ENCODE data around the gene POLH.
"Not testable (repeated sequence)": the region's sequence is repeated elsewhere in the genome, so short reads cannot be mapped to it uniquely, and the experiment has no call there.

Gene POLH

GRCh38 chr6:43630980-43631619 lies 55.1 kb downstream of the POLH start:
- DNase-seq (ENCODE audit: low read depth in 2 of 2) = no peak

- not testable (repeated sequence) for DNase-seq (ENCODE audit: low read depth in 2 of 2)
Observed at GRCh38 chr6:43633002-43633401, 57.0 kb downstream of the POLH start.

- DNase-seq (ENCODE audit: low read depth in 2 of 2) = no peak
Observed at GRCh38 chr6:43634702-43635303, 58.8 kb downstream of the POLH start.

GRCh38 chr6:43635387-43636307 lies 59.7 kb downstream of the POLH start, which contains the start of gene MAD2L1BP:
MAD2L1BP (plus strand) TSS chr6:43635840; CDS start chr6:43635876, 36 bp downstream.
- peak; percentile 80 to 82 for DNase-seq (ENCODE audit: low read depth in 2 of 2)

GRCh38 chr6:43636308-43636659 lies 60.3 kb downstream of the POLH start:
- no peak for DNase-seq (ENCODE audit: low read depth in 2 of 2)

DNA sequence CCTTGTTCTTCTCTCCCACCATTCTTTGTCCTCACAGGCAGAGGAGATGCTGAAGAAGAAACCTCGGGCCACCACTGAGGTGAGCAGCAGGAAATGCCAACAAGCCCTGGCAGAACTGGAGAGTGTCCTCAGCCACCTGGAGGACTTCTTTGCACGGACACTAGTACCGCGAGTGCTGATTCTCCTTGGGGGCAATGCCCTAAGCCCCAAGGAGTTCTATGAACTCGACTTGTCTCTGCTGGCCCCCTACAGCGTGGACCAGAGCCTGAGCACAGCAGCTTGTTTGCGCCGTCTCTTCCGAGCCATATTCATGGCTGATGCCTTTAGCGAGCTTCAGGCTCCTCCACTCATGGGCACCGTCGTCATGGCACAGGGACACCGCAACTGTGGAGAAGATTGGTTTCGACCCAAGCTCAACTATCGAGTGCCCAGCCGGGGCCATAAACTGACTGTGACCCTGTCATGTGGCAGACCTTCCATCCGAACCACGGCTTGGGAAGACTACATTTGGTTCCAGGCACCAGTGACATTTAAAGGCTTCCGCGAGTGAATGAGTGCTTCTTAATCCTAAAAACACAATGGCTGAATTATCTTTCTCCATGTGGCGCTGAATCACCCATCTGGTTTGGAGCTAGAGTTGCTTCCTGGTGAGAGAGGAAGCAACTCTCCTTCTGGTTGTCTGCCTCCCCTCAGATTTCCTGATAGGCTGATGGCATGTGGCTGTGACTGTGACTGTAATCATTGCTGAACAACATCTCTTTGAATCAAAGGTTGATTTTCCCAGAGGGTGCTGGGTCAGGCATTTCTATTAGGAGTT lies 64.2 kb downstream of the POLH start:
- no peak for DNase-seq (ENCODE audit: low read depth in 2 of 2)

- peak in 1 of 2 donors; percentile 58 for DNase-seq (ENCODE audit: low read depth in 2 of 2)
Observed at GRCh38 chr6:43644940-43645612, 69.1 kb downstream of the POLH start, which contains the start of gene RSPH9. RSPH9 (plus strand) TSS chr6:43645036; CDS start chr6:43645099, 63 bp downstream.

GRCh38 chr6:43645613-43645964 lies 69.6 kb downstream of the POLH start:
- no peak for DNase-seq (ENCODE audit: low read depth in 2 of 2)

DNA sequence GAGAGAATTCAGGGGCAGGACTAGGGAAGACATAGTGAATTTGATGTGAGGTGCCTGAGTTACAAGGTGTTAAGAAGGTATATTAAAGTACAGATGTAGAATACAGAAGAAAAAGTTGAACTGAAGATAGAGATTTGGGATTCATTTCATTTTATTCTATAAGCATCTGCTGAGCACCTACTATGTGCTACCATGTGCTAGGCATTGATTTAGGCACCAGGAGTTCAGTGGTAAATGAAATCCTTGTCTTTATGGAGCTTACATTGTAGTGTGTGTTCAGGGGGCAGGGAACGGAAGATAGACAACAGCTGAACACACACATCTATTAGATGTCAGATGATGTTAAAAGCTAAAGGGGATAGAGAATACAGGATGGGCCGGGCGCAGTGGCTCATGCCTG lies 71.6 kb downstream of the POLH start:
- no peak for DNase-seq (ENCODE audit: low read depth in 2 of 2)

DNA sequence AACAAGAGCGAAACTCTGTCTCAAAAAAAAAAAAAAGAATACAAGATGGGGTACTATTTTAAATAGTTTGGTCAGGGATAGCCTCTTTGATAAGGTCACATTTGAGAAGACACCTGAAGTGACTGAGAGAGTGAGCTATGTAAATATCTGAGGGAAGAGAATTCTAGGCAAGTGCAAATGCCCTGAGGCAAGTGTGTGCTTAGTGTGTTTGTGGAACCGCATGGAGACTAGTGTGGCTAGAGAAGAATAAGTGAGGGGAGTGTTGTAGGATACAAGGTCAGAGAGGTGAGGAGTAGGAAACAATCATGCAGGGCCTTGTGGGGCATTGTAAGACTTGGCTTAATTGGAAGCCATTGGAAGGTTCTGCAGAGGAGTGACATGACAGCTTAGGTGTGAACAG lies 72.3 kb downstream of the POLH start:
- DNase-seq (ENCODE audit: low read depth in 2 of 2) = no peak

DNA sequence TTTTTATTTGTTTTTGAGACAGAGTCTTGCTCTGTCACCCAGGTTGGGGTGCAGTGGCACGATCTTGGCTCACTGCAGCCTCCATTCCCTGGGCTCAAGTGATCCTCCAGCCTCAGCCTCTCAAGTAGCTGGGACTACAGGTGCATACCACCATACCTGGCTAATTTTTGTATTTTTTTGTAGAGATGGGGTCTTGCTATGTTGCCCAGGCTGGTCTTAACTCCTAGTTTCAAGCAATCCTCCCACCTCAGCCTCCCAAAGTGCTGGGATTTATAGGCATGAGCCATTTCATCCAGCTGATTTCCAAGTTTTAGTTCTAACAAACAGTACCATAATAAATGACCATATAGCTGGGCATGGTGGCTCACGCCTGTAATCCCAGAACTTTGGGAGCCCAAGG lies 76.8 kb downstream of the POLH start:
- DNase-seq (ENCODE audit: low read depth in 2 of 2) = not testable (repeated sequence)

GRCh38 chr6:43657221-43657802 lies 81.3 kb downstream of the POLH start:
- no peak for DNase-seq (ENCODE audit: low read depth in 2 of 2)

- no peak for DNase-seq (ENCODE audit: low read depth in 2 of 2)
Observed at GRCh38 chr6:43658161-43658560, 82.2 kb downstream of the POLH start.

DNA sequence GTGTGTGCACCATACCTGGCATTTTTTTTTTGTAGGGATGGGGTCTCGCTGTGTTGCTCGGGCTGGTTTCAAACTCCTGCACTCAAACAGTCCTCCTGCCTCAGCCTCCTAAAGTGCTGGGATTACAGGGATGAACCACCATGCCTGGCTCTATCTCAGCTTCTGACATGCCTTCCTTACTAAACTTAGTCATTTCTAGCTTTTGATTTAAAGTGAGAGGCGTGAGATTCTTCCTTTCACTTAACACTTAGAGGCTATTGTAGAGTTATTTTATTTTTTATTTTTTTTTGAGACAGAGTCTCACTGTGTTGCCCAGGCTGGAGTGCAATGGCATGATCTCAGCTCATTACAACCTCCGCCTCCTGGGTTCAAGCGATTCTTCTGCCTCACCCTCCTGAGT lies 87.0 kb downstream of the POLH start:
- not testable (repeated sequence) for DNase-seq (ENCODE audit: low read depth in 2 of 2)
